GM12865 (cell line): ENCODE measurements around the gene LIPA.

Experiments
- DNase-seq: peaks from one replicate; pipeline ENCODE4 v3.0.0; 2010; ENCODE audit warnings: low read depth
- H3K4me3 ChIP-seq: 2 replicates; pipeline ENCODE4 v1.5.1; 2011; ENCODE audit warnings: mild to moderate bottlenecking, low read depth, low read length, control low read depth
- CTCF ChIP-seq: IDR thresholded peaks from 2 replicates; pipeline ENCODE4 v1.5.1; 2011; ENCODE audit warnings: low read length, control low read depth, low read depth, inconsistent platforms; ENCODE audit not compliant: insufficient read depth; ENCODE audit errors: missing control alignments

Gene LIPA

GRCh38 chr10:89241486-89242344 is 9.9 kb downstream of the LIPA start:
- peak; percentile 61 for DNase-seq
- no peak overlapping the region for H3K4me3 ChIP-seq
- no peak for TF ChIP-seq CTCF

DNA sequence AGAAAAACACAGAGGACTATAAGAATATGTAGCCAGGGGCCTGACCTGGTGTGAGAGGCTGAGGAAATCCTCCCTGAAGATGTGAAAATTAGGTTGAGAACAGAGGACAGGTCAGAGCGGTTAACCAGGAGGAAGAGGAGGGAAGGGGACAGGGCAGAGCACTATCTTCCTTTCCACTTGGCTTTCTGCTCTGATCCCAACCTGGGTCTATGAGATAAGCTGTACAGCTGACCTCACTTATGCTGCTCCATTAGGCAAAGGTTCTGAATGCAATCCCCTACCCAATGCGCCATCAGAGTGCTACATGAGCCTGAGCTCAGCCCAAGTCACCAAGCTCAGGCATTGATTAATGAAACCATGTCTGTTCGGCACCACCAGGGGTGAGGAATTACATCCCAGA is 10.5 kb downstream of the LIPA start:
- TF ChIP-seq CTCF = no peak
- DNase-seq = no peak
- no peak overlapping the region for H3K4me3 ChIP-seq

- no peak for TF ChIP-seq CTCF
- H3K4me3 ChIP-seq = no peak overlapping the region
- no peak for DNase-seq
Observed at GRCh38 chr10:89240519-89240918, 11.1 kb downstream of the LIPA start.

GRCh38 chr10:89238956-89239644 is 12.5 kb downstream of the LIPA start:
- no peak overlapping the region for H3K4me3 ChIP-seq
- no peak for DNase-seq

GRCh38 chr10:89237849-89238248 is 13.7 kb downstream of the LIPA start:
- DNase-seq = no peak
- H3K4me3 ChIP-seq = no peak overlapping the region
- TF ChIP-seq CTCF = no peak

More at GRCh38 chr10:89238956-89239644, 12.5 kb downstream of the LIPA start:
- TF ChIP-seq CTCF = no peak

DNA sequence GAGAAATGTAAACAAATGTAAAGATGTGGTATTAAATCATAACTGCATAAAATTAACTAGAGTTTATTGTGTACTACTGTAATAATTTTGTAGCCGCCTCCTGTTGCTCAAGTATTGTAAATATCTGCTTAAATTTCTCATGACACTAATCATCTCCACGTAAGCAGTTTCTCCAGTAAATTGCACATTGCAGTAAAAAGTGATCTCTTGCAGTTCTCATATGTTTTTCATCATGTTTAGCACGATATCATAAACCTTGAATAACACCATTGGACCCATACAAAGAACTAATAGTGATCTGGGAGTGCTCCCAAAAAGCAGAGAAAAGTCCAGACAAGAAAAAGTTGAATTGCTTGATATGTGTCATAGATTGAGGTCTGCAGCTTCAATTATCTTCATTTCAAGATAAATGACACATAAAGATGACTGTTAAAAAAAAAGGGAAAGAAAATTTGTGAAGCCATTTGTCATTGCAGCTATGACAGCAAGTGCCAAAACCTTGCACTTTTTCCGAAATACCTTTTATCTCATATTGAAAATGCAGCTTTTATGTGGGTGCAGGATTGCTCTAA is 15.3 kb downstream of the LIPA start:
- H3K4me3 ChIP-seq = no peak overlapping the region
- no peak for DNase-seq
- no peak for TF ChIP-seq CTCF
